Amniotic epithelial cell (primary cell): Measurements from ENCODE around the gene TBC1D22A.
A peak's percentile ranks its signal among the peaks of the same experiment; 100 is the strongest.

Experiments used
- DNase-seq: peaks from one replicate; pipeline ENCODE4 v3.0.0-alpha.2; 2010; ENCODE audit warnings: low read depth

TBC1D22A gene

GRCh38 chr22:46958191-46958590 lies 195.7 kb downstream of the TBC1D22A start:
- DNase-seq: no peak

GRCh38 chr22:46958658-46959057 lies 196.2 kb downstream of the TBC1D22A start:
- no peak for DNase-seq

GRCh38 chr22:46959369-46959768 lies 196.9 kb downstream of the TBC1D22A start:
- no peak for DNase-seq

DNA sequence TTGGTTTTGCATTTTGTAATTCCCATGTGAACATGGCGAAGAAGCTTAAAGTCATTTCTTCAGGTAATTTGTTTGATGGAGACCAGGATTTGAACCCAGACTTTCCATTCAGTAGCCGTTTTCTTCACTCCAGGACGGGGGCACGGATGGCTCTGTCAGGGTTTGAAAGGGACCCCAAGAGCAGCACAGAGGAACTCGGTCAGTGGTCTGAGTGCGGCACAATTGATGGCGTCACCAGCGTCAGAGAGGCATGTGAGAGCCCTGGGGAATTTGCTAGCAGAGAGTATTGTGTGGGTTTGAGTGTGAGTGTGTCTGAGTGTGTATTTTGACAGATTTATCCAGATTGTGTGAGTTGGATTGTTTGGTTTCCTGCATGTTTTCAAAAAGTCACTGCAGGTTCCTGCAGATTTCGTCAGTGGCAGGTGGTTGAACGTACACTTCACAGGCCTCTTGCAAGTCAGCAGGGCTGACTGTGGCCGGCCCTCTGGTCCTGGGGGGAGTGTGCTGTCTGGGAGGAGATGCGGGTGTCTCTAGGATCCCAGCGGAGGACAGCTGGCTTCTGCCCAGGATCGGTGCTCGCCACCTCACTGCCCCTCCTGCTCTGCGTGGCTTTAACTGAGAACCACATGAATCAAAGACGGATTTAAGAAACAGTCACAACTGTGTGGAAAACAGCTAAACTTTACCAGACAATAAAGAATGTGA lies 199.3 kb downstream of the TBC1D22A start:
- no peak for DNase-seq

DNA sequence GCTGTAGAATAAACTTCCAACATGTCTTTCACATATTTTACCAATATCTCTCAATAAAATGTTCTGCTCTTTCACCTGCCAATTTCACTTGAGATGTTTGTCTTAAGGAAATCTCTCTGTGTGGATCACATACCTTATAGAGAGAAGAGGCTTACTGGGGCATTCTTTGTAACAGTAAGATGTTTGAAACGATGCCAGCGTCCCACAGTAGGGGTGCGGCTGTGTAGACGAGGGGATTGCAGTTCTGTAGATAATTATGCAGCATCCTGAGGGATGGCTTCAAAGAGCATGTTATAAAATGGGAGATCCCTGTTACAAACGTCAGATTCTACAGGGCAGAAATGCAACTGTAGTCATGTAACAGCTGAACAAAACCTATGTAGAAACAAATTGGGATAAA lies 200.0 kb downstream of the TBC1D22A start:
- no peak for DNase-seq

GRCh38 chr22:46963672-46964545 lies 201.5 kb downstream of the TBC1D22A start:
- DNase-seq: no peak

DNA sequence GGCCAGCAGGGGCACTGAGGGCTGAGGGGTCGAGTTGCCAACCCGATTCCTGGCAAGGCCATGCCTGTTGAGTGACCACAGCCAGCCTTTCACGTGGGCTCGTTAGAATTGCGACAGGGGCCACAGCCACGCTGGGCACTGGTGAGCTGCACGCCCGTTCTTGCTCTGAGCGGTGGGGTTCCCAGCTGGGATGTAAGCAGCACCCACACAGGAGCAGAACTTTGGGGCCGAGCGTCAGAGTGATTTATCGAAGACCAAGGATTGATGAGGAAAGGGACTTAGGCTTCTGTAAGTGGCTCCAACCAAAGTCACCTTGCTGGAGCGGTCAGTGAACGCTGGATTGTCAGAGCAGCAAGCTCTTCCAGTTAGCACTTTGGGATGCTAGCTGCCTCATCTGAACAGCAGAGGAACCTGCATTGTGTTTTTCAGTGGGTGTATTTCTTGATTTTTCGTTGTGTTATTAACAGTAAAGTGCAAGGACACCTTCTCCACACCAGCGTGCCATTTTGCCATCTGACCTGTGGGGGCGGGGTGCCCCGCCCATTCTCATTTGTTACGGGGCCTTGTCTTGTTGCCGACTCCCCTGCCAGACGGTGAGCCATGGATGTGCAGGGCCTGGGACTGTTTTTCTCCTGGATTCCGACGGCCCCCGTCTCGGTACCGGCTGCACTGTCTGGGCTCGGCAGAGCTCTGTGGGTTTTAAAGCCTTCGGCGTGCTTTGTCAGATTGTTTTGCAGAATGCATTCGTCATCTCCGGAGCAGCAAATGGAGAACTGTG lies 202.5 kb downstream of the TBC1D22A start:
- no peak for DNase-seq

DNA sequence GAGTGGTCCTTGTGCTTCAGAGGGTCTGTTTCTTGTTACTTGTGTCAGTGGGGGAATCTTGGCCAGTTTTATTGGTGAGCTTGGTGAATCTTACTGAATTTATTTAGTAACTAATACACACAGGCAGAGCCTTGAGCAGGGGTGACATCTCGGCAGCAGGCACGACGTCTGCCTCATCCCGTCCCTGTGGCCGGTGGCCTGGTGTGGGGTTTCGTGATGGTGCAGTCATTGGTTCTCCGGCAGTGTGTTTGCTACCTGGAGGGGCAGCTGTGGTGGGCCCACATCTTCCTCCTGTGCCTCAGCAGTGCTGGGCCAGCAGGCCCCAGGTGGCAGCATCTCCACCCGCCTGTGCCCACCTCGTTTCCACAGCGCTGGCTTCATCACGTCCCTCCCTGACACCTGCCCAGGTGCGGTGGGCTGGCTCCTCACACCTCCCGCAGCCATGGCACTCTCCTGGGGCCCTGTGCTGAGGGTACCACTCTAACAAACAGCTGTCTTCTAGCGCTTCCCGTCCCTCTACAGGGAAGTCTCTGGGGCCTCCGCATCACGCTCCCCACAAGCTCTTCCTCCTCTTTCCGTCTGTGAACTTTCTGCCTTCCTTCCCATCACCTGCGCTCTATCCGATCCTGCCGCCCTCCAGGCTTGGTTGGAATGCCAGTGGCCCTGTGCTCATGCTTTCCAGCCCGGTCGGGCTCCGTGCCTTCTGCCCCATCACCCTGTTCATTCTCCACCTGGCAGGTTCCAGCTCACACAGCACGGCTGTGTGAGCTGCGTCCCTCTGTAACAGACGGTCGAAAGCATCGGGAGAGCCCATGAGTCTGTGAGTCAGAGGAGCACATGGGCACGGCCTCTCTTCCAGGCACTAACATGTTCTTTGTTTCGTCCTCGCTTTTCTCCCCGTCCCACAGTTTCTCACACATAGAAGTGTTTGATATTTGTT lies 203.4 kb downstream of the TBC1D22A start:
- no peak for DNase-seq

DNA sequence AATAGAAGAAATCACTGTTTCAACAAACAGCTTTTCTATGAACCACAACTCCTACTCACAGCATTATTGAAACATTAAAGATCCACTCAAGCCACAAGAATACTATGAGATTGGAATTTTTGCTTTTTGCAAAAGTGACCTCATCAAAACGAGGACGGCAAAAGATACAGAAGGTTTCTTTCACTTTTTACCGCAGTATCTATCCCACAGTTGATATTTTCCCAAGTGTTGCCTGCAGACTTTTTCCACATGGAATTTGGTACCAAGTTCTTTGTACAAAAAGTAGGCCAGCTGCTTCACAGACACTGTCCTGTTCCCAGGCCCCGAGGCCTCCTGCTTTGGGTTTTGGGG lies 204.0 kb downstream of the TBC1D22A start:
- DNase-seq: no peak

DNA sequence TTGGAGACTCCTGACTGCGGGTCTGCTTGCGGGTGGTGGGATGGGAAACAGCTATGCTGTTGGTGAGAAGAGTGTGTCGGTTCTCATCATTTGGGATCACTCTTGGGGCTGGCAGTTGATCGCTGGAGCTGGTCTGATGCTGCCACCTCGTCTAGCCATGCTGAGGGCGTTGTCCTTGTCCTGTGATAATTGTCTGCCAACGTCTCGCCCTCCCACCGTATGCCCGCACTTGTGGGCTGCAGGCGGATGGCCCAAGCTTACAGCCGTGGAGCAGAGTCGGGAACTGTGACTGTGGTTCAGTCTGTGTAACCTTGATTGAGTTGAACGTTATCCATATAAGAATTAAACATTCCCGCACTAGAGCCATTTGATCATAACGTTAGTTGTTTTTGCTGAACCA lies 204.4 kb downstream of the TBC1D22A start:
- no peak for DNase-seq

DNA sequence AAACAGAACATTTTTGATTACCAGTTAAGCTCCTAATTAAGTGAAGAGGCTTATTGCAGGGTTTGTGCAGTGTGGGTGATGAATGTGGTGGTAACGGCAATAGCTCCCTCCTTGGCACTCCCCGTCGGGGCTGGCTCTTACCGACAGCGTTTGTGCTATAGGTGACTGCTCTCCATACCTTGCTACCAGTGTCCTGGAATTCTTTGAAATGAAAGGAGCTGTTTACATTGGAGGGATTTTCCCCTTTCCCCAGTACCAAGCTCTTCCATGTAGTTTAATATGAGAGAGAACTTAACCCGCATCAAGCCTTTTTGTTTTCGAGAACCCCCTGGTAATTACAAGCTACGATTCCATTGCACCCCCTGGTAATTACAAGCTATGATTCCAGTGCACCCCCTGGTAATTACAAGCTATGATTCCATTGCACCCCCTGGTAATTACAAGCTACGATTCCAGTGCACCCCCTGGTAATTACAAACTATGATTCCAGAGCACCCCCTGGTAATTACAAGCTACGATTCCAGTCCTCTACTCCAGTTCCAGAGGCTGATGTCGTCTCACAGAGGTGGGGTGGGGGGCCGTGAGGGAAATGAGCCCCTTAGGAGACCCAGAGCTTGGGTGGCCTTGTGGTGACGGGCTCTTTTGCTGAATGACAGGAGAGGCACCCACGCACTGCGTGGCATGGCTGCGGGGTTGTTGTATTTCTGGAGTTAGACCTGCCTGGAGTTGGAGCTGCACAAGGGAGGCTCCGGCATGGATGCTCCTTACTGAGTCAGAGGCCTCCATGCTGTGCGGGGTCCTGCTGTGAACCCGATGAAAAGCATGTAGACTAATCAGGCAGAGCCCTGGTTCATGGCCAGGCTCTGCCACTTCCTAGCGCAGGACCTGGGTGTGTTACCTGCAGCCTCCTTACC lies 205.3 kb downstream of the TBC1D22A start:
- DNase-seq: no peak

- DNase-seq: no peak
Measured at GRCh38 chr22:46968359-46968740, 205.9 kb downstream of the TBC1D22A start.

GRCh38 chr22:46968848-46969247 lies 206.4 kb downstream of the TBC1D22A start:
- DNase-seq: no peak

- DNase-seq: no peak
Measured at GRCh38 chr22:46969491-46969890, 207.0 kb downstream of the TBC1D22A start.

- no peak for DNase-seq
Measured at GRCh38 chr22:46969961-46970360, 207.5 kb downstream of the TBC1D22A start.

DNA sequence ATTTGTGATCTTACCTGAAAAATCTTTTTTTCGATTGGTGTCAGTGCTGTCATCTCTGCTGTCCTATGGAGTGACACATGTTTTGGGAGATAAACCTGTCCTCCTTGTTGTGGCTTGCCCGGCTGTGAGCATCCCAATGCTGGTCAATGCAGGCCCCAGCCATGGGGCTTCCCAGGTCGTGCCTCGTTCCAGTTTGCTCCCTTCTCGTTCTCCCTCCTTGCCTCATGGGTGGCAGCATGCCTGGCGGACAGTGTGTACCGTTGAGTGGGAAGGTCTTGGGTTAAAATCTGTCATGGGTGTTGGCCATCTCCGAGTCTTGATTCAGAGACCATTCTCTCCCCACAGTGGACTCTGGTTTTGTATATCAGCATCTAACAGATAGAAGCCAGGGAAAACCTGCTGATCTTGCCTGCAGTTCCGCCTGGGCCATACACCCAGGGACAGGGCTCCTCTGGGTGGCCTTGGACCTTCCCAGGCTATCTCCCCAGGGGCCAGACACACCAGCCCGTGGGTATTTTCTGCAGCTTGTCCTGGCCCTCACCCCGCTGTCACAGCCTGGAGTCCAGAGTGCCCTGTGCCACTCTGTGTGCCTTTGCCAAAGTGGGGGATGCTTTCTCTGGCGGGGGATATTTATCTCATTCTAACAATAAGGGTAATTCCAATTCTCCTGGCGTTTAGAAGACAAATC lies 208.1 kb downstream of the TBC1D22A start:
- DNase-seq: no peak

DNA sequence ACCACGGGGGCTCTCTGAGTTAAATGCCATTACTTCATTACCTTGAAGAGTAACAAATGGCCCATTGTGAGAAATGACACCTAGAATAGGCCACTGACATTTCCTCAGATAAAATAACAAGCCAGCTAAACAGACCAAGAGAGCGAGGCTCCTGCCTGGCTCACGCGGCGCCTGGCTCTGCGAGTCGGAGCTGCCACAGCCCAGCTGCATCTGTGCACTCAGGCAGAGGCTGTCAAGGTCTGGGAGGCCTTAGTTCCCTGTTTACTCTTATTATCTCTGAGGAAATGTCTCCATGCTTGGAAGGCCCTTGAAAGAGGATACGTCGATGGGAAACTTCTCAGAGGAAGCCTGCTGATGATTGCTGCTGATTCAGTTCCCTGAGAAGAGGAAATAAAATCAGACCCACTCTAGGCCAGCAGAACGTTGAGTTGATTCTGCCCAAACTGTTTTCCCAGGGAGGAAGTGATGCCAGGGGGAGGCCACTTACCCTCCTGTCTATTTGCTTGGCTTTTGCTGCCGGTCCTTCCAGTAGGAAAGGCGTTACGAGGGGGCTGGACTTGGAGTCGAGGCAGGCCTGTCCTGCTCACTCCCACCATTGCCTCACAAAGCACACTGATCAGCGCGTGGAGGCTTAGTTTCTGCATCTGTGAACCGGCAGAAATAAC lies 208.8 kb downstream of the TBC1D22A start:
- DNase-seq: peak; percentile 73

- no peak for DNase-seq
Measured at GRCh38 chr22:46971764-46972125, 209.3 kb downstream of the TBC1D22A start.

DNA sequence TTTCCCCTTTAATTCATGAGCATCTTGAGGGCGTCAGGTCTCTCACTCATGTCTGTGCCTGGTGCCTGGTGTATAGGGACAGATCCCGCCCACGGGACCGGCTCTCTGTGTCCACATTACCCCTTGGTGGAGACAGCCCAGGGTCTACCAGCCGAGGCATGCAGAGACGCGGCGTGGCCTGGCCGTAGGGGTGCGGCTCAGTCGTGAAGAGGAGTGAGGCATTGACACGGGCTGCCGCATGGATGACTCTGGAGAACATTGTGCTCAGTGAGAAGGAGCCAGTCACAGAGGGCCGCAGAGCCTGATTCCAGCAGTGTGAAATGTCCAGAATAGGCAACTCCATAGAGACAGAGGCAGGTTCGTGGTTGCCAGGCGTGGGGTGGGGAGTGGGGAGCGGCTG lies 209.8 kb downstream of the TBC1D22A start:
- no peak for DNase-seq
